GM21390 (cell line): Measurements from ENCODE around the gene MESP2.

ENCODE experiments used
- ATAC-seq: cut with Tn5 transposase; IDR thresholded peaks from one replicate; pipeline ENCODE4 v1.9.1; 2021; ENCODE audit not compliant: unreplicated experiment

Gene MESP2

DNA sequence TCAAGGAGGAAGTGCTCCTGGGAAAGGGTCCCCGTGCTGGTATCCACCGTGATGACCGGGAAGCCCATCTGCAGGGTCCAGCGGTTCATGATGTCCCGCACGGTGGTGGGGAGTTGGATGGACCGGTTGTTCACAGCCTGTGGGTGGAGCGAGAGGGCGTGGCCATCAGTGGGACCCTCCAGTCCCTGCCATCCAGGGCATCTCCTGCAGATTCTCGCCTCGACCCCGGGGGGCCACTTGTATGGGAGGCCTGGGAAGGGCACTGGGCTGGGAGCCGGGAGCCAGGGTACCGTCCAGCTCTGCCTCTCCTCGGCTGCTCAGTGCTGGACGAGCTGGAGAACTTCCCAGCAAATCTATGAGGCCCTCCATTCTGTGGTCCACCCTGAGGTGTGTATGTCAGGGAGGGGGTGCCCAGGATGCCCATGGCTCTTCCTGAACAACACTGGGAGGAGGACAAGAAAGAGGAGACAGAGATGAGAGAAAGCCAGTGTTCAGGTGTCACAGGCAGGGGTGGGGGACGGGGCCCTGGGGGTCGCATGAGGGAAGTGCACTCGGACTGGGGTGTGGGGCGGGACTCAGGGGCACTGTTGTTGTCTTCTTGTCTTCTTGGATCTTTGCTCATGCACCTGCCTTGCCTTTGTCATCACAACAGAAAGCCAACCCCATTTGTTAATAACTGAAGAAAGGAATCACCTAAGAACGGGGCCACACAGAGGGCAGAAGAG, 25.5 kb downstream of the MESP2 start:
- no peak for ATAC-seq

DNA sequence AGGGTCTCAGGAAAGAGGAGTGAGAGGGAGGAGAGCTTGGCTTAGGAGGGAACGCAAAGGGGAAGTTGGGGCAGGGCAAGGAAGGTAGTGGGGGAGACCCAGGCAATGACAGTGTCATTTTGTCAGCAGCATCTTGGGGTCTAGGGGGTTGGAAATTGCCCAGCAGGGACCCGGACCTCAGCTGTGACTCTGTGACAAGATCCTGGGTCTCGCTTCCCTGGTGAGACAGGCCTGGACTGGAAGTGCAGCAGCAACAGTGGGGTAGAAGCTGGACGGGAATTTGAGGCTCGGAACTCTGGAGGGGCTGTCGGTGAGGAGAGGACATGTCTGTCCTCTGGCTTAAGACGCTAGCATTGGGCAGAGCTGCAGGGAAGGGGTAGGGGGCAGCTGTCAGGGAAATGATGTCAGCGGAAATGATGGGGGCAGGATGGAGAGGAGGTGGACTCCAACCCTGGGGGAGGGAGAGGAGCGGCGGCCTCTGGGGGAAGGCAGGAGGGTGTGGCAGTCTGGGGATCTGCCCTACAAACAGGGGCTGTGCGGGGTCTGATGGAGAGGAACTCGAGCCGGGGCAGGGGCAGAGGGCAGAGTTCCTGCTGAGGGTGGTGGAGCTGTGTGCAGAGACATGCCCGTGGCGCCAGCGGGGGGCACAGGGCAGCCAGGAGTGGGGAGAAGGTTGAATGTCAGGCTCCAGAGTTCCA, 26.2 kb downstream of the MESP2 start:
- no peak for ATAC-seq

DNA sequence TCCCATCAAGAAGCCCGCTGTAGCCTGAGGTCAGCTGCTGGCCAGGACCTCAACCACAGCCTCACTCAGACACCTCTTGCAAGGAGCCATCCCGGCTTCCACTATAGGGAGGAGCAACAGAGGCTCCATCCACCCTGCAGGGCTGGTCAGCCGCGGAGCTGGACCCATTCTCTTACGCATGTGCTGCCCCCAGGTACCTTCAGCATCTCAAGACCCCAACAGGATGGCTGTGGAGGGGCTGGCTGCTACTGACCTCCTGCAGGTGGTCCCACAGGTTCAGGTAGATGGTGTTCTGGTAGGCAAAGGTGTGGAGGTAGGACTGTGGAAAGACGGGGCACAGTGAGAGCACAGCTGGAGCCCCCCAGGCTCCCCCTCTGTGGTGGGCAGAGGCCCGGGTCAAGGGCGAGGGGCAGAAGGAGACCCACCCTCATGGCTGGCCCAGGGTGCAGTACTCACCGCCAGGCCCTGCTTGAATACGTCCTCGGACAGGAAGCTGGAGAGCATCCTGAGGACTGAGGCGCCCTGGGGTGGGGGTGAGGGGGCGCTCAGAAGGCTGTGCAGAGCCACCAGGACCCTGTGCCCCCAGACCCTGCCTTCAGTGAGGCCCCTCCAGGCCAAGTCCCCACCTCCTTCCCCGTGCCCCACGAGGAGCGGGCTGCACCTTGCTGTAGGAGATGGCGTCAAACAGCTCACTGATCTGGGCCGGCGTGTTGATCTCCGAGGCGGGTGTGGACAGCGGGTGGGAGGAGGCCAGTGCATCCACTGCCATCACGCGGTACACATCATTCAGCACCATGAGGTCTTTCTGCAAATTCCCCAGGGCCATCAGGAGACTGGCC, 27.1 kb downstream of the MESP2 start:
- no peak for ATAC-seq

DNA sequence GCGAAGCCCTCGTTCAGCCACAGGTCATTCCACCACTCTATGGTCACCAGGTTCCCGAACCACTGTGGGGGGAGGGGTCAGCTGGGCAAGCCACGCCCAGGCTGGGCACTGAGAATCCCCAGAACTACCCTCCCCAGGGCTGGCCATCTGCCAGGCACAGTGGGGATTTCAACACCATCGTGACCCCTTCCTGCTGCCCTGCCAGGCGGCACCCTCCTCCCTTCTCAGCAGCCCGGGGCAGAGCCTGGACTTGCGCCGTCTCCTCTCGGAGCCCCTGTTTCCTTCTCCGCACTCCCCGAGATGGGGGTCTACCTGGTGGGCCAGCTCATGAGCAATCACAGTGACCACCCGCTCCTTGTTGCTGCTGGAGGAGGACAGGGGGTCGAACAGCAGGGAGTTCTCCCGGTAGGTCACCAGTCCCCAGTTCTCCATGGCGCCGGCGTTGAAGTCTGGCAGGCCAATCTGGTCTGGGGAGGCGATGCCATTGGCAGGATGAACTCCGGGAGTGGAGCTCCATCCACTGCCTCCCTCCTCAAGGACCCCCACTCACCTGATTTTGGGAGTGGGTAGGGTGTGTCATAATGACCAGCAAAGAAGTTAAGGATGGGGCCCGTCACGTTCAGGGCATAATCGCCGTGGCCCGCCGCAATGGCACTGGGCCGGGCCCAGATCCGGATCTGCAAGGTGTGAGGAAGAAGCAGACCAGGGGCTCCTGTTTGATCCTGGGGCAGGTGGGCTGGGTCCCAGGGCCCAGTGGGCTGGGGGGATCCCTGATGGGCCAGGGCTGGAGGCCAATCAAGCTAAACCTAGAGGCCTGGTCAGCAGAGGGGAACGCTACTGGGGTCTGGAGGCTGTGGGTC, 28.0 kb downstream of the MESP2 start:
- no peak for ATAC-seq

DNA sequence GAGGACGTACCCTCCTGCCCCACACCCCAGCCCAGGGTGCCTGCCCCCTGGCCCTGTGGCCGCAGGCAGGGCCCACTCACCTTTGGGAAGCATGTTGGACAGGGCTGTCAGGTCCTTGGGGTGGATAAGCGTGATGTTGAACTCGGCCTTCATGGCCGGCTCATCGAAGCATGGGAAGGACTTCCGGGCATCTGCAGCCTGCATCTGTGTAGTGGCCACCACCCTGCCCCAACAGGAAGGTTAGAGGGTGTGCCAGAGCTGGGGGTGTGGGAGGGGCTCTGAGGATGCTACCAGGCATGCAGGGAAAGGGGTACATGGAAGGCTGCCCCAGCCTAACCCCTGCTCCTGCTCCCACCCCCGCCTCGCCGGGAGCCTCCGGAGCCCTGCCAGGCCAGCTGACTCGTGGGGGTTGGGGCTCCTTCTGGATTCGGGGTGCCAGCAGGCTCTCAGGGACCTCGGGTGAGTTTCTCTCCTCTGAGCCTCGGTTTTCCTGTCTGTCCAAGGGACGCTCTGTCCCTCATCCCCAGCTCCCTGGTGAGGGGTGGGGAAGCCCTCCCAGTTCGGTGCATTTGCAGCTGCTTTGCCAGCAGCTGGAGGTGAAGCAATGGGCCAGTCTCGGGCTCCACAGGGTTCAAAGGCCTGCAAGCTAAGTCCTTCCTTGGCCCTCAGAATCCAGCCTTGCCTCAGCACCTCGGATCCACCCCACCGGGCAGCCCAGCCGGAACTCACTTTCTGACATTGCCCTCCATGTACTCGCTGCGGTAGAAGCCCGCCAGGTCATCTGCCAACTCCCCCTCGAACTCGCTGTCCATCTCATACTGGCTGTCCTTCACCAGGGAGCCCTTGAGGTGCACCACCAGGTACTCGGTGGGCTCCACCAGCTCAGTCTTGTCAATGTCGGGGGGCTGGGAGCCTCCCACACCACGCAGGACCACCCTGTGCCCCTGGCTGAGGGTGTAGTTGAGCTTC, 29.4 kb downstream of the MESP2 start:
- ATAC-seq: no peak

DNA sequence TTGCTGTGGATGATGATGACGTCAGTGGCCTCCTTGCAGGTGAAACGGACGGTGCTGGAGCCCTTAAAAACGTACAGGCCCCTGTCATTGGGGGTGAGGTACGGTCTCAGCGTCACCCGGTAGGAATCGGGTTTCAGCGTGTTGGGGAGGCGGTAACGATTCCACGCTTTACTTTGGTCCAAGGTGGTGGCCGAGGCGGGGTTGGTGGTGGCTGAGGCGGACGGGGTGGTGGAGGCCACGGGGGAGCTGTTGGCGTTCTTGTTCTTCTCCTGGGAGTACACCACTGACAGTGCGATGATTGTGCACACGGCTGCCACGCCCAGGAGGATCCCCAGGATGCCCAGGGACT, 30.1 kb downstream of the MESP2 start:
- no peak for ATAC-seq

DNA sequence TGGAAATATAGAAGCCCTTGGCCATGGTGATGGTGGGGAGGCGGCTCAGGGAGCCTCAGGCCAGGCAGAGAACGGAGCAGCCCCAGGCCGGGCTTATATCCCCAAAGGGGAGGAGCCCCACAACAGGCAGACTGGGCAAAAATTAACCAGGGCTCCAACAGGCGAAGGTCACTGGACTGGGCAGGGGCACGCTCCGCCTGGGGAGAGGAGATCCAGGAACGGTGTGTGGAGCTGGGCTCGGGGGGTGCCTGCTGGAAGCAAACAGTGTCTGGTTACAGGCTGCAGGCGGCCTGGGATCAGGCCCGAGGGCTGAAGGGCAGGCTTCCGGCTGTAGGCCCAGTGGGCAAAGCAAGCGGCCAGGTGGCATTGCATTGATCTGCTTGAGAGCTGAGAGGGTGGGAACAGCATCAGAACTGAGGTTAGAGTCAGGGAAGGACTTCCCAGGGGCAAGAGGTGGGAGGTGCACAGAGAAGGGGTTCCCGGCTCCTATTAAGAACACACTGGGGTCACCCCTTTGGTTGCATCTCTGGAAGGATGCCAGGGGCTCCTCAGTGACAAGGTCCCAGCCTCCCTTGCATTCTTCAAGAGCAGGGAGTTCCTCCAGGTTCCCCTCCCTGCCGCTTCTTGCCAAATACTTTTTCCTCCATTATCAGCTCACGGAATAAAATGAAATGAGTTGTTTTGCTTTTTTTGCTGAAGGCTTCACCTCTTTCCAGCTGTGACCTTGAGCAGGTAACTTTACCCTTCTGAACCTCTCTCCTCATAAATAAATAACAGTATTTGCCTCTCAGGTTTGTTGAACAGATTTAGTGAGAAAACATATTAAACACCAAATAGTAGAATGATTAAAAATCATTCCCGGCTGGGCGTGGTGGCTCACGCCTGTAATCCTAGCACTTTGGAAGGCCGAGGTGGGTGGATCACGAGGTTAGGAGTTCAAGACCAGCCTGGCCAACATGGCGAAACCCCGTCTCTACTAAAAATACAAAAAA, 30.7 kb downstream of the MESP2 start:
- no peak for ATAC-seq

DNA sequence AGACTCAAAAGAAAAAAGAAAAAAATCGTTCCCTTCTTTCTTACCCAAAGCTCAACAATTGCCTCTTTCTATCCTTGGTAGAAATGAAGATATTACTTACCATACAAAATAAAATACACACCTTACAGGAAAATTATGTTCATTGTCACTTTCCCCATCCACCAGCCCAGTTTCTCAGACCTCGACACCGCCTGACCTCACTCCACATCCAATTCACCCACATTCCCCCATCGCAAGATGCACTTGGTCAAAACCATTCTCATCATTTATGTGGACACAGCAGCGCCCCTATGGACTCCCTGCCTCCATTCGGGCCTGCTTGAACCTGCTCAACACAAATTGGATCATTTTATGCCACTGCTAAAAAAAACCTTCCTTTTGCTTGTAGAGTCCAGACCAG, 31.6 kb downstream of the MESP2 start:
- no peak for ATAC-seq

DNA sequence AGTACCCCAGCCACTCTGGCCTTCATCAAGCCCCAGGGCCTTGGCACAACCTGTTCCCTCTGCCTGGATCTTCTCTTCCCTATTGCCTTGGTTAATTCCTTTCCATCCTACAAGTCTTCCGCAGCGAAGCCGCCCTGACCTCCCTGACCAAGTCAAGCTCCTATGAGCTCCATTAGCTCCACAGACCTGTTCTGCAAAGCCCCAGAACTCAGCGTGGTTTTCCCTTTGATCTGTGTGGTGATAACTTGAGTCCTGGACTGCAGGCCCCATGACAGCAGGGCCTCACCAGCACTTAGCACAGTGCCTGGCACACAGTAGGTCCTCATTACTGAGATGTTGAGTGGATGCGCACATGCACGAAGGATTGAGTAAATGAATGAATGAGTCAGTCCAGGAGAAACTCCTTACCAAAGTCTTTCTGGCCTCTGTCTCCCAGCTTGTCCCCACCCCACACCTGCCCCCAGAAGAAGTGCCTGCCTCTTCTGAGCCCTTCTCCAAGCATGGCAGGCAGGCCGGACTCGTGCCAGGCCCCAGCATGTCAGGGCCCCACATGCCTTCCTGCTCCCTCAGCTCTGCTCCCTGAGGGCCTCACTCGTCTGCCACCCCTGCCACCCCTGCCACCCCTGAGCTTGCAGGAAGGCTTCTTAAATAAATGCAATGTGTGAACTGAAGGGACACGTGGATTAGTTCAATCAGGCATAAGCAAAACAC, 32.2 kb downstream of the MESP2 start:
- no peak for ATAC-seq

DNA sequence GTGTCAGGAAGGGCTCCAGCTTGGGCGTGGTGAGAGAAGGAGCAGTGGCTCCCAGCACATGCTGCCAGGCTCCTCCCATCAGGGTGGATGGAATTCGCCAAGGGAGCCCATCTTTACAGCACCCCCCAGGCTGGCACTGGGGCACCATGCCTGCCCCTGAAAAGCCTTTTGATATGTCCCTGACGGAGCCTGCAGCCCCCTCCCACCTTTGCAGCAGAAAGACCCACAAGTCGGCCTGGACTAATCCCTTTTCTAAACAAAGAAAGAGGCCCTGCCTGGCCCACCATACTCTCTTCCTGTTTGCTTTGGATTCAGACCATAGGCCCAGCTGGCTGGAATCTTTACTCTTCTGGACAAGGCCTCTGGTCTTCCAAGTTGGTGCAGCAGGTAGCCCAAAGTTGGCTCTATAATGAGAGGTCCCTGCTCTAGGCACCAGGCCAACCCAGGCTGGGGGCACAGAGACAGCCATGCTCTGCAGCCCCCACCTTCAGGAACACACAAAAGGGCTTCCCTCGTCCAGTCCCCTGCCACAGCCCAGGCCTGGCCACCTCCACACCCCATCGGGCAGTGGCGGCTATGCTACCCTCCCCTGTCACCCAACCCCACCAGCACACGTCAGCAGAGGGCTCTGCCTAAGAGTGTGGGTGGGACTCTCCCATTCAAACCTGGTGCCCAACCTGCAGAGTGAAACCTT, 33.1 kb downstream of the MESP2 start:
- no peak for ATAC-seq

DNA sequence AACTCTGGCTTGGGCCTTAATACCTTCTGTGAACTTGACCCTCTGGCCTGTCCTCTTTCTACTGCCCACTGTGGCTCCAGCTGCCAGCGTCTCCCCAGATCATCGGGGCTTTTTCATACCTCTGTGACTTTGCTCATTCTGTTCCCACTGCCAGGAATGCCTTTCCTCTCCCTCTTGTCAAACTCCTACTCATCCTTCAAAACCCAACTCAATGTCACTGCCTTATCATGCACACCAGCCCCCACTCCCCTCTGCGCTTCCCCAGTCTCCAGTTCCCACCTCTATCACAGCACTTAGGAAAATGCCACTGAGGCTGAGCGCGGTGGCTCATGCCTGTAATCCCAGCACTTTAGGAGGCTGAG, 33.6 kb downstream of the MESP2 start:
- ATAC-seq: no peak

DNA sequence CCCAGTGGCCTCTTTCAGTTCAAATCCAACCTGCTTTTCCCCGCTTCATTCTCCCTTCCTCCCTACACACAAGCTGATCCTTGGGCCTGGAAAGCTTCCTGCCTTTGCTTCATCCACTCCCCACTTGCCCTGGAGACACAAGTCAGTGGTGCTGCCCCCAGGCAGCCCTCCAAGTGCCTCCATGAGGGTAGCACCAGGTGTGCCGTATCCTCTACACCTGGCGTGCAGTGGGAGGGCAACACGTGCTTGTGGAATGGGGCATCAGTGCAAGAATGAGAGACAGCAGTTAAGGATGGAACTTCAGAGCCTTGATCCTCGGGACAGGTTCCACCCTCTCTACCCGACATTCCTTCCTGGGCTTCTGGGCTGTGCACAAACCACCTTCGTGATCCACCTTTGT, 34.7 kb downstream of the MESP2 start:
- ATAC-seq: no peak

DNA sequence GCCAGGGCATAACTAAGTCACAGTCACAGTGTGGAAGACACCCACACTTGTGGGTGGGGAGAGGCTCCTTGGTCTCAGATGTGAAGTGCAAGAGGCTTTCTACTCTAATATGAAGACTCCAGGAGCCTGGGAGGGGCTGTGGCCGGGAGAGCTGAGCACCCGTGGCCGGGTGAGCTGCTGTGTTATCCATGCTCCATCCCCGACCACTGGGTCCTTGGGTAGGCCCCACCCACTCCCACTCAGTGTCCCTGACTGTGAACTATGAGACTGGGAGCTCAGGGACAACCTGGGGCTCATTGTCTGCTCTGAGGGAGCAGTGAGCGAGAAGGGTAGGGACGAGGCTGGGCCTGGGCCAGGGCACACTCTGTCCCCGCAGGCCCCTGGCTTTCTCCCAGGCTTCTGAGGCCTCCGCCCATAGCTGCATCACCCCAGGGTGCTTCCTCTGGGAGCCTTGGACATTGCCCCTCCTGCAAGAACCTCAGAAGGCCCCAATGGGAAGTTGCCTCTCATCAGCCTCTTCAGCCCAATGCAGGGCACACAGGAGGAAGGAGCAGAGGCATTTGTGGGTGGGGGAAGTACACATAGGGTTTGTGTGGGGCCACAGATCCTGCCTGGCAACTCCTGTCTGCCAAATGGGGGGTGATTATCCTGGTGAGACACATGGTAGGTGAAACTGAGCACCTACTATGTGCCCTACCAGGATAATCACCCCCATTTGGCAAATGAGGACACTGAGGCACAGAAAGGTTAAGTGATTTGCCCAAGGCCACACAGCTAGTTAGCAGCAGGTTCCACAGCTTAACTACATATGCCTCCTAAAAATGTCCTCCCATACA, 36.1 kb downstream of the MESP2 start:
- ATAC-seq: no peak

DNA sequence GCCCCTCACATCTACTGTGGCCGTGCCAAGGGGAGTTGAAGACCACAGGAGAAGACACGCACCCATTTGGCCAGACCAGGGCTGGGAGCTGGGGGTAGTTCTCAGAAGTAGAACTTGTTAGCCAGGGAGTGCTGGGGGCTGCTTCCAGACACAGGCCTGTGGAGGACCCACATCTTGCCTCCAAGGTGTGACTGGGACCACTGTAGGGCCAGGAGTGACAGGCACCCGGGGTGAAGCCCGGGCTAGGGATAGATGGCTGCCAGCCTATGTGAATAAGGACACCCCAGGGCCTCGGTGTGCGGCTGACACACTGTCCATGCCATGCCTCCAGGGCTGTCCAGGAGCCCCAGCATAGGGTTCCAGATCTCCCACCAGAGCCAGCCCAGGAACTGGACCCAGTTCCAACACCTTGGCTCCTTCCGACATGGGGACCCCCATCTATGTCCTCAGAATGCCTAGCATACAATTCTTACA, 36.8 kb downstream of the MESP2 start:
- ATAC-seq: no peak

DNA sequence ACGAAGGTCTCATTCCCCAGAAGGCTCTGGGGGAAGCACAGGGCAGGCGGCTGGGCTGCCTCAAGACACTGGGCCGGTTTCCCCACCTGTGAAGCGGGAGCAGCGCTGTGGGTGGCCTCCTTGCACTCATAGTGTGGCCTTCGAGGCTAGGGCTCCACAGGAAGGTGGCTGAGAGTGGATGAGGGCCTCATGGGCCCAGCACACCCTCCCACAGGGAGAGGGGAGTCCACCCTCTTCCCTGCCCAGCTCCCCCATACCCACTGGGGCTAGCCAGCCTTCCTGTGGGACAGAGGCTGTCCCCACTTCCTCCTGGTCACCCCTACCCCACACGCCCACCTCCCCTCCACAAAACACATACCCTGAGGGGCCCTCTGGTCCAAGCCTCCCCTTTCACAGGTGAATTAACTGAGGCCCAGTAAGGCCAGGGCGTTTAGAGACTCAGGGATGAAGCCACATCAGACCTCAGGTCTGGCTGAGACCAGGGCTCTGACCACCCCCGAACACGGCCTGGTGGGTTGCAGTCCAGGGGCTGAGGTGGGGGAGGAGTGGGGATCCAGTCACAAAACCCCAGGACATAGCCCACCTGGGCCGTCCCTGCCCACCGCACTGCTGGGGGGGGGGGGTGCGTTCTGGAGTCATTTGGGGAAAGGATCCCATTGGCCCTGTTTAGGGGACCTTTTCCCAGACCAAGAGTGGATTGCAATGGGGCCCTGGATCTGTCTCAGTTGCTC, 37.4 kb downstream of the MESP2 start:
- ATAC-seq: no peak
